WTC11 (cell line): ENCODE results near the gene ALPK1. TPM values are rescaled to one million over a fixed set of nuclear protein-coding genes. Genes with fewer than 3 reads are reported as not detected.

Source experiments
- ATAC-seq: fragments of 200-7000 bp; cut with Tn5 transposase; 2 replicates; pipeline ENCODE4 v1.10.0; 2021; ENCODE audit warnings: mild to moderate bottlenecking, moderate library complexity
- CTCF ChIA-PET: fragments of 300-600 bp; sonication (Branson Sonifier 250); formaldehyde crosslinking; loops from one replicate; lab custom pipeline; 2021; ENCODE audit warnings: antibody characterized with exemption; lab: Charles Lee
- POLR2A ChIA-PET: fragments of 350-600 bp; sonication (Branson Sonifier 250); formaldehyde crosslinking; loops from one replicate; lab custom pipeline; 2021; ENCODE audit warnings: antibody characterized with exemption; lab: Charles Lee
- DNase-seq: peaks from one replicate; pipeline ENCODE4 v3.0.0; 2021; ENCODE audit warnings: low spot score
- H3K27ac Mint-ChIP-seq: 2 replicates; pipeline ENCODE4 v1.8.0; 2021; ENCODE audit warnings: mixed read lengths
- H3K27me3 Mint-ChIP-seq: 2 replicates; pipeline ENCODE4 v1.8.0; 2021; ENCODE audit warnings: low read depth, mild to moderate bottlenecking, moderate library complexity, mixed read lengths
- H3K36me3 Mint-ChIP-seq: 2 replicates; pipeline ENCODE4 v1.8.0; 2021; ENCODE audit warnings: mixed read lengths
- H3K4me1 Mint-ChIP-seq: 2 replicates; pipeline ENCODE4 v1.8.0; 2022; ENCODE audit warnings: mixed read lengths
- H3K4me3 Mint-ChIP-seq: 2 replicates; pipeline ENCODE4 v1.8.0; 2021; ENCODE audit warnings: mild to moderate bottlenecking, moderate library complexity, mixed read lengths
- H3K9me3 Mint-ChIP-seq: 2 replicates; pipeline ENCODE4 v1.8.0; 2021; ENCODE audit warnings: mixed read lengths
- ESRRA ChIP-seq: sonication (generic); formaldehyde crosslinking; IDR thresholded peaks from 2 replicates; pipeline ENCODE4 v1.8.1; 2022; ENCODE audit warnings: mild to moderate bottlenecking, missing genetic modification reagents, borderline replicate concordance
- GABPB1 ChIP-seq: sonication (generic); formaldehyde crosslinking; IDR thresholded peaks from 2 replicates; pipeline ENCODE4 v1.8.1; 2023; ENCODE audit warnings: mild to moderate bottlenecking, missing genetic modification reagents
- JAZF1 ChIP-seq: fragments of 250-450 bp; sonication (Bioruptor Pico); IDR thresholded peaks from 2 replicates; pipeline ENCODE4 v1.9.0; 2021; ENCODE audit warnings: moderate library complexity, mild to moderate bottlenecking, inconsistent platforms
- NFE2L1 ChIP-seq: sonication (generic); formaldehyde crosslinking; IDR thresholded peaks from 2 replicates; pipeline ENCODE4 v1.8.1; 2023; ENCODE audit warnings: missing genetic modification reagents
- RELA ChIP-seq: sonication (generic); formaldehyde crosslinking; IDR thresholded peaks from 2 replicates; pipeline ENCODE4 v1.8.1; 2022; ENCODE audit warnings: missing genetic modification reagents, mild to moderate bottlenecking, borderline replicate concordance
- SMAD3 ChIP-seq: sonication (generic); formaldehyde crosslinking; IDR thresholded peaks from 2 replicates; pipeline ENCODE4 v1.8.0; 2022; ENCODE audit warnings: missing genetic modification reagents, mild to moderate bottlenecking, borderline replicate concordance
- SMAD4 ChIP-seq: sonication (generic); formaldehyde crosslinking; IDR thresholded peaks from 2 replicates; pipeline ENCODE4 v1.8.0; 2022; ENCODE audit warnings: mild to moderate bottlenecking, missing genetic modification reagents
- TCF7 ChIP-seq: sonication (generic); formaldehyde crosslinking; IDR thresholded peaks from 2 replicates; pipeline ENCODE4 v1.8.0; 2022; ENCODE audit warnings: mild to moderate bottlenecking, low read depth, missing genetic modification reagents, moderate library complexity
- ZNF121 ChIP-seq: sonication (generic); formaldehyde crosslinking; IDR thresholded peaks from 2 replicates; pipeline ENCODE4 v1.8.0; 2023; ENCODE audit warnings: missing genetic modification reagents
- ZNF232 ChIP-seq: sonication (generic); formaldehyde crosslinking; IDR thresholded peaks from 2 replicates; pipeline ENCODE4 v1.8.0; 2022; ENCODE audit warnings: mild to moderate bottlenecking, missing genetic modification reagents
- ZNF317 ChIP-seq: sonication (generic); formaldehyde crosslinking; IDR thresholded peaks from 2 replicates; pipeline ENCODE4 v1.8.1; 2023; ENCODE audit warnings: low read depth, mild to moderate bottlenecking, moderate library complexity, missing genetic modification reagents, borderline replicate concordance
- ZNF396 ChIP-seq: fragments of 250-450 bp; sonication (Bioruptor Pico); IDR thresholded peaks from 2 replicates; pipeline ENCODE4 v1.8.0; 2021; ENCODE audit warnings: mild to moderate bottlenecking, moderate library complexity, borderline replicate concordance
- total RNA-seq: library from RNA; stranded (reverse); gene quantifications from 3 replicates; pipeline ENCODE4 v1.2.3, GENCODE V29; 2021
- TF ChIP-seq, protein P1 (sequence below): sonication (generic); formaldehyde crosslinking; IDR thresholded peaks from 2 replicates; pipeline ENCODE4 v1.8.0; 2022; ENCODE audit warnings: mild to moderate bottlenecking, missing genetic modification reagents
- TF ChIP-seq, protein P2 (sequence below): fragments of 250-450 bp; sonication (Bioruptor Pico); IDR thresholded peaks from 2 replicates; pipeline ENCODE4 v1.9.0; 2021; ENCODE audit warnings: moderate library complexity, mild to moderate bottlenecking, inconsistent platforms, borderline replicate concordance
- TF ChIP-seq, protein P3 (sequence below): fragments of 250-450 bp; sonication (Bioruptor Pico); IDR thresholded peaks from 2 replicates; pipeline ENCODE4 v1.9.0; 2021; ENCODE audit warnings: mild to moderate bottlenecking, borderline replicate concordance
- TF ChIP-seq, protein P4 (sequence below): fragments of 250-450 bp; sonication (Bioruptor Pico); IDR thresholded peaks from 2 replicates; pipeline ENCODE4 v2.1.2; 2022; ENCODE audit warnings: mild to moderate bottlenecking, moderate library complexity
- TF ChIP-seq, protein P5 (sequence below): fragments of 250-450 bp; sonication (Bioruptor Pico); IDR thresholded peaks from 2 replicates; pipeline ENCODE4 v1.9.0; 2021; ENCODE audit warnings: mild to moderate bottlenecking
- TF ChIP-seq, protein P6 (sequence below): fragments of 250-450 bp; sonication (Bioruptor Pico); conservative IDR thresholded peaks from 2 replicates; pipeline ENCODE4 v1.9.0; 2021; ENCODE audit warnings: mild to moderate bottlenecking
- TF ChIP-seq, protein P7 (sequence below): sonication (generic); formaldehyde crosslinking; IDR thresholded peaks from 2 replicates; pipeline ENCODE4 v1.8.1; 2022; ENCODE audit warnings: low read depth, missing genetic modification reagents, borderline replicate concordance

Gene ALPK1
- total RNA-seq, 1 experiment from 2014 or later: 0.50 TPM

DNA sequence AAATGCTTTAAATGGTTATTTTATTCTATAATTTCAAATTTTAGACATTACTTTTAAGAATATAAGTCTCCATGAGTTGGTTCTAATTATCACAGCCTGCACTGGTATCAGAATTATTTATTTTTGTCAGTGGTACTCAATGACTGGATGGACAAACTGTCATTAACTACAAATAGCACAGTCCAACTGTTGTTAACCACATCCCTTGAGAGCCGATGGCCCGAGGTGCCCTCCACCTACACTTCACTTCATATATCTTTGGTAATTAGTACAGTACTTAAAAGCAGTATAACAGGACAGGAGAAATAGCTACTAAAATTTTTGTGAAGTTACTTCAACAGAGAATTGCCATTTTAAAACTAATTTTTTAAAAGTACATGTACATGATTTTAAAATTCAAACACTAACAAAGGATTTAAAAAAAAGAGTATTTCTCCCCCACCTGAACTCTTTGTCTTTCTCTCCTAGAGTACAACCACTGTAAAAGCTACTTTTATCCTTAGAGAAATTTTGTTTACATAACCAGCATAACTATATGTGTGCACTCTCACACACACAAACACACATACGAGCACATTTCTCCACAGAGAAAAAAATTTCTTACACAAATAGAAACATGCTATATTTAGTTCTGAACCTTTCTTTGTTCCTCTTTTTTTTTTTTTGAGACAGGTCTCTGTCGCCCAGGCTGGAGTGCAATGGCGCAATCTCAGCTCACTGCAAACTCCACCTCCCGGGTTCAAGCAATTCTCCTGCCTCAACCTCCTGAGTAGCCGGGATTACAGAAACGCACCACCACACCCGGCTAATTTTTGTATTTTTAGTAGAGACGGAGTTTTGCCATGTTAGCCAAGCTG is 17.9 kb upstream of the ALPK1 start:
- DNase-seq (no peak), ATAC-seq (no peak)
- ChIA-PET POLR2A (no interaction called here), CTCF (interaction anchor here (0.6 kb wide), 1 partner anchor 21 kb away, joined by 3 read pairs; no protein-coding TSS in a partner anchor)
- TF ChIP-seq, protein P1, sequence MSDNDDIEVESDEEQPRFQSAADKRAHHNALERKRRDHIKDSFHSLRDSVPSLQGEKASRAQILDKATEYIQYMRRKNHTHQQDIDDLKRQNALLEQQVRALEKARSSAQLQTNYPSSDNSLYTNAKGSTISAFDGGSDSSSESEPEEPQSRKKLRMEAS (CRISPR knock-in tag): no peak
- TF ChIP-seq, protein P2, sequence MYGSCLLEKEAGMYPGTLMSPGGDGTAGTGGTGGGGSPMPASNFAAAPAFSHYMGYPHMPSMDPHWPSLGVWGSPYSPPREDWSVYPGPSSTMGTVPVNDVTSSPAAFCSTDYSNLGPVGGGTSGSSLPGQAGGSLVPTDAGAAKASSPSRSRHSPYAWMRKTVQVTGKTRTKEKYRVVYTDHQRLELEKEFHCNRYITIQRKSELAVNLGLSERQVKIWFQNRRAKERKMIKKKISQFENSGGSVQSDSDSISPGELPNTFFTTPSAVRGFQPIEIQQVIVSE (CRISPR knock-in tag): no peak
- TF ChIP-seq, protein P3, sequence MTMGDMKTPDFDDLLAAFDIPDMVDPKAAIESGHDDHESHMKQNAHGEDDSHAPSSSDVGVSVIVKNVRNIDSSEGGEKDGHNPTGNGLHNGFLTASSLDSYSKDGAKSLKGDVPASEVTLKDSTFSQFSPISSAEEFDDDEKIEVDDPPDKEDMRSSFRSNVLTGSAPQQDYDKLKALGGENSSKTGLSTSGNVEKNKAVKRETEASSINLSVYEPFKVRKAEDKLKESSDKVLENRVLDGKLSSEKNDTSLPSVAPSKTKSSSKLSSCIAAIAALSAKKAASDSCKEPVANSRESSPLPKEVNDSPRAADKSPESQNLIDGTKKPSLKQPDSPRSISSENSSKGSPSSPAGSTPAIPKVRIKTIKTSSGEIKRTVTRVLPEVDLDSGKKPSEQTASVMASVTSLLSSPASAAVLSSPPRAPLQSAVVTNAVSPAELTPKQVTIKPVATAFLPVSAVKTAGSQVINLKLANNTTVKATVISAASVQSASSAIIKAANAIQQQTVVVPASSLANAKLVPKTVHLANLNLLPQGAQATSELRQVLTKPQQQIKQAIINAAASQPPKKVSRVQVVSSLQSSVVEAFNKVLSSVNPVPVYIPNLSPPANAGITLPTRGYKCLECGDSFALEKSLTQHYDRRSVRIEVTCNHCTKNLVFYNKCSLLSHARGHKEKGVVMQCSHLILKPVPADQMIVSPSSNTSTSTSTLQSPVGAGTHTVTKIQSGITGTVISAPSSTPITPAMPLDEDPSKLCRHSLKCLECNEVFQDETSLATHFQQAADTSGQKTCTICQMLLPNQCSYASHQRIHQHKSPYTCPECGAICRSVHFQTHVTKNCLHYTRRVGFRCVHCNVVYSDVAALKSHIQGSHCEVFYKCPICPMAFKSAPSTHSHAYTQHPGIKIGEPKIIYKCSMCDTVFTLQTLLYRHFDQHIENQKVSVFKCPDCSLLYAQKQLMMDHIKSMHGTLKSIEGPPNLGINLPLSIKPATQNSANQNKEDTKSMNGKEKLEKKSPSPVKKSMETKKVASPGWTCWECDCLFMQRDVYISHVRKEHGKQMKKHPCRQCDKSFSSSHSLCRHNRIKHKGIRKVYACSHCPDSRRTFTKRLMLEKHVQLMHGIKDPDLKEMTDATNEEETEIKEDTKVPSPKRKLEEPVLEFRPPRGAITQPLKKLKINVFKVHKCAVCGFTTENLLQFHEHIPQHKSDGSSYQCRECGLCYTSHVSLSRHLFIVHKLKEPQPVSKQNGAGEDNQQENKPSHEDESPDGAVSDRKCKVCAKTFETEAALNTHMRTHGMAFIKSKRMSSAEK (CRISPR knock-in tag): no peak
- no peak for TF ChIP-seq ZNF317 (CRISPR knock-in tag)
- TF ChIP-seq, protein P4, sequence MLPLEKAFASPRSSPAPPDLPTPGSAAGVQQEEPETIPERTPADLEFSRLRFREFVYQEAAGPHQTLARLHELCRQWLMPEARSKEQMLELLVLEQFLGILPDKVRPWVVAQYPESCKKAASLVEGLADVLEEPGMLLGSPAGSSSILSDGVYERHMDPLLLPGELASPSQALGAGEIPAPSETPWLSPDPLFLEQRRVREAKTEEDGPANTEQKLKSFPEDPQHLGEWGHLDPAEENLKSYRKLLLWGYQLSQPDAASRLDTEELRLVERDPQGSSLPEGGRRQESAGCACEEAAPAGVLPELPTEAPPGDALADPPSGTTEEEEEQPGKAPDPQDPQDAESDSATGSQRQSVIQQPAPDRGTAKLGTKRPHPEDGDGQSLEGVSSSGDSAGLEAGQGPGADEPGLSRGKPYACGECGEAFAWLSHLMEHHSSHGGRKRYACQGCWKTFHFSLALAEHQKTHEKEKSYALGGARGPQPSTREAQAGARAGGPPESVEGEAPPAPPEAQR: no peak
- H3K27me3 Mint-ChIP-seq: peaks cover 9% of the 10 kb centered on the region
- no peak overlapping the region for H3K27ac Mint-ChIP-seq
- no peak overlapping the region for H3K4me3 Mint-ChIP-seq
- H3K36me3 Mint-ChIP-seq: peaks cover 12% of the 10 kb centered on the region
- 0 out of 2 replicates have a peak, but pooled peaks cover 3% of the 10 kb centered on the region for H3K4me1 Mint-ChIP-seq
- H3K9me3 Mint-ChIP-seq: peaks cover 12% of the 10 kb centered on the region

DNA sequence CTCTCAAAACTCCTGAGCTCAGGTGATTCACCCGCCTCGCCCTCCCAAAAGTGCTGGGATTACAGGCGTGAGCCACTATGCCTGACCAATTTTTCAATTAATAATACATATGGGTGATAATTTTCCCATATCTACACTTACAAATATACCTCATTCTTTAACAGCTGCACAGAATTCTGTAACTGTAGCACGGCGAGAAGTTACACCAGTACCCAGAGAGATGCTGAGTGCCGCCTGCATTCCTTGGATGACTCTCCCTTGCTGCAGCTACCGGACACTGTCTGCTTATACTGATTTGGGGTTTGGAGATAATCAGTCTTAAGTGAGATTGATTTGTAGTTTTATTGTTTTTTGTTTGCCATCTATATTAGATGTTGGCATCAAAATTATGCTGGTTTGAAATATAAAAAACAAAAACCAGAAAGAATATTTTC is 17.3 kb upstream of the ALPK1 start:
- peaks cover 12% of the 10 kb centered on the region for H3K9me3 Mint-ChIP-seq
- peaks cover 8% of the 10 kb centered on the region for H3K4me1 Mint-ChIP-seq
- CTCF ChIA-PET: interaction anchor here (0.6 kb wide), 1 partner anchor 20 kb away, joined by 3 read pairs; no protein-coding TSS in a partner anchor
- peaks cover 16% of the 10 kb centered on the region for H3K27me3 Mint-ChIP-seq
- H3K4me3 Mint-ChIP-seq: no peak overlapping the region
- DNase-seq: no peak
- ATAC-seq: no peak; the same call in 1 of the 2 replicates
- no peak overlapping the region for H3K27ac Mint-ChIP-seq
- POLR2A ChIA-PET: no interaction called here
- peaks cover 12% of the 10 kb centered on the region for H3K36me3 Mint-ChIP-seq
- TF ChIP-seq, protein P5, sequence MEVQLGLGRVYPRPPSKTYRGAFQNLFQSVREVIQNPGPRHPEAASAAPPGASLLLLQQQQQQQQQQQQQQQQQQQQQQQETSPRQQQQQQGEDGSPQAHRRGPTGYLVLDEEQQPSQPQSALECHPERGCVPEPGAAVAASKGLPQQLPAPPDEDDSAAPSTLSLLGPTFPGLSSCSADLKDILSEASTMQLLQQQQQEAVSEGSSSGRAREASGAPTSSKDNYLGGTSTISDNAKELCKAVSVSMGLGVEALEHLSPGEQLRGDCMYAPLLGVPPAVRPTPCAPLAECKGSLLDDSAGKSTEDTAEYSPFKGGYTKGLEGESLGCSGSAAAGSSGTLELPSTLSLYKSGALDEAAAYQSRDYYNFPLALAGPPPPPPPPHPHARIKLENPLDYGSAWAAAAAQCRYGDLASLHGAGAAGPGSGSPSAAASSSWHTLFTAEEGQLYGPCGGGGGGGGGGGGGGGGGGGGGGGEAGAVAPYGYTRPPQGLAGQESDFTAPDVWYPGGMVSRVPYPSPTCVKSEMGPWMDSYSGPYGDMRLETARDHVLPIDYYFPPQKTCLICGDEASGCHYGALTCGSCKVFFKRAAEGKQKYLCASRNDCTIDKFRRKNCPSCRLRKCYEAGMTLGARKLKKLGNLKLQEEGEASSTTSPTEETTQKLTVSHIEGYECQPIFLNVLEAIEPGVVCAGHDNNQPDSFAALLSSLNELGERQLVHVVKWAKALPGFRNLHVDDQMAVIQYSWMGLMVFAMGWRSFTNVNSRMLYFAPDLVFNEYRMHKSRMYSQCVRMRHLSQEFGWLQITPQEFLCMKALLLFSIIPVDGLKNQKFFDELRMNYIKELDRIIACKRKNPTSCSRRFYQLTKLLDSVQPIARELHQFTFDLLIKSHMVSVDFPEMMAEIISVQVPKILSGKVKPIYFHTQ (CRISPR knock-in tag): no peak
- TF ChIP-seq SMAD4 (CRISPR knock-in tag) (no peak), ZNF396 (CRISPR knock-in tag) (no peak), GABPB1 (no peak), JAZF1 (CRISPR knock-in tag) (no peak), ZNF232 (no peak), SMAD3 (no peak), ZNF121 (CRISPR knock-in tag) (no peak), ESRRA (CRISPR knock-in tag) (no peak), TCF7 (CRISPR knock-in tag) (no peak), RELA (CRISPR knock-in tag) (no peak), NFE2L1 (CRISPR knock-in tag) (no peak)
- TF ChIP-seq, protein P6, sequence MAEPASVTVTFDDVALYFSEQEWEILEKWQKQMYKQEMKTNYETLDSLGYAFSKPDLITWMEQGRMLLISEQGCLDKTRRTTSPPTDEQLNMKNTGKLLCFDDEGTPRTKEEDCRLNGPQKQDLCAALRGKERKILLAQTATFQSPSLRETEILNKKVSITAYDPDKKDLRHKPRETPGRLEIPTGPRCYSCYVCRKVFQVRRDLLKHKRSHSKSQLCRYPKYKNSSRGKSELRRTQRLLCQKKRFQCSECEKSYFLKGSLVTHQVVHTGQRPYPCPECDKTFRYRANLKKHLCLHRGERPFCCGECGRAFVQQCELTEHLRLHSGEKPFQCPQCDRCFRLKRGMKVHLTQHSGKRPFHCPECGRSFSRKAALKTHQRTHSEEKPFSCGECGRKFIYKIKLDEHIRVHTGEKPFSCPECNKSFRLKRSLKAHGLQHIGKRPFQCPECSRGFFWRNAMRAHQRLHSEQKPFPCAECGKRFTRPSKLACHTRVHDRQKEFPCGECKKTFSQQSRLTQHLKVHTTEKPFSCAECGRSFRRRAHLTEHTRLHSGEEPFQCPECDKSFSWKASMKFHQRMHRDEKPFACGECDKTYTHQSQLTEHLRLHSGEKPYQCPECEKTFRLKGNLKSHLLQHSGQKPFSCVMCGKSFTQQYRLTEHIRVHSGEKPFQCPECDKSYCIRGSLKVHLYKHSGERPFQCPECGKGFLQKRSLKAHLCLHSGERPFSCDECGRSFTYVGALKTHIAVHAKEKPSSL (CRISPR knock-in tag): no peak
- TF ChIP-seq, protein P7, sequence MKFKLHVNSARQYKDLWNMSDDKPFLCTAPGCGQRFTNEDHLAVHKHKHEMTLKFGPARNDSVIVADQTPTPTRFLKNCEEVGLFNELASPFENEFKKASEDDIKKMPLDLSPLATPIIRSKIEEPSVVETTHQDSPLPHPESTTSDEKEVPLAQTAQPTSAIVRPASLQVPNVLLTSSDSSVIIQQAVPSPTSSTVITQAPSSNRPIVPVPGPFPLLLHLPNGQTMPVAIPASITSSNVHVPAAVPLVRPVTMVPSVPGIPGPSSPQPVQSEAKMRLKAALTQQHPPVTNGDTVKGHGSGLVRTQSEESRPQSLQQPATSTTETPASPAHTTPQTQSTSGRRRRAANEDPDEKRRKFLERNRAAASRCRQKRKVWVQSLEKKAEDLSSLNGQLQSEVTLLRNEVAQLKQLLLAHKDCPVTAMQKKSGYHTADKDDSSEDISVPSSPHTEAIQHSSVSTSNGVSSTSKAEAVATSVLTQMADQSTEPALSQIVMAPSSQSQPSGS: no peak
